ENCODE results near the gene CLECL1.

GRCh38 chr12:9740106-9740750 lies 7.3 kb upstream of the CLECL1 start:
- no peak for TF ChIP-seq POLR2A (IDR thresholded peaks at IDR 0.05)
- TF ChIP-seq CTCF (IDR thresholded peaks at IDR 0.05): no peak
- TF ChIP-seq POLR2AphosphoS5 (IDR thresholded peaks at IDR 0.05; ENCODE audit: insufficient read depth in 1 of 2, low read depth in 1 of 2): no peak

Data from vagina (tissue), 2 donors.